Measurements from ENCODE around the gene NAMPT. TPM values are rescaled to one million over a fixed set of nuclear protein-coding genes. Genes with fewer than 3 reads are reported as not detected.
A peak's percentile ranks its signal among the peaks of the same experiment; 100 is the strongest.
"Not testable (repeated sequence)": the region's sequence is repeated elsewhere in the genome, so short reads cannot be mapped to it uniquely, and the experiment has no call there.

NAMPT gene
- total RNA-seq, result 1,000 to 10,000 TPM; 1,116 to 1,426 (median 1,121) TPM

- Mint-ChIP-seq H3K9me3 (no peaks in the 10 kb centered on the region), H3K4me1 (ENCODE audit: low read depth) (peaks cover 34% of the 10 kb centered on the region), H3K36me3 (ENCODE audit: insufficient read depth) (peaks cover 34% of the 10 kb centered on the region), H3K27me3 (ENCODE audit: low read depth) (no peaks in the 10 kb centered on the region), H3K4me3 (peak within 1 kb of the TSS; percentile 96)
- DNase-seq (no peak), ATAC-seq (no peak)
Measured at GRCh38 chr7:106284714-106285050, at the start of gene NAMPT. Gene NAMPT, minus strand, starts transcription at chr7:106284983. Its CDS starts 99 bp downstream, at chr7:106284884.

- DNase-seq (no peak), ATAC-seq (no peak)
- Mint-ChIP-seq H3K4me3 (no peak overlapping the region), H3K9me3 (no peaks in the 10 kb centered on the region), H3K27me3 (ENCODE audit: low read depth) (peaks cover 7% of the 10 kb centered on the region), H3K4me1 (ENCODE audit: low read depth) (peaks cover 14% of the 10 kb centered on the region), H3K36me3 (ENCODE audit: insufficient read depth) (no peaks in the 10 kb centered on the region)
Measured at GRCh38 chr7:106332201-106332600, 47.4 kb upstream of the NAMPT start.

DNA sequence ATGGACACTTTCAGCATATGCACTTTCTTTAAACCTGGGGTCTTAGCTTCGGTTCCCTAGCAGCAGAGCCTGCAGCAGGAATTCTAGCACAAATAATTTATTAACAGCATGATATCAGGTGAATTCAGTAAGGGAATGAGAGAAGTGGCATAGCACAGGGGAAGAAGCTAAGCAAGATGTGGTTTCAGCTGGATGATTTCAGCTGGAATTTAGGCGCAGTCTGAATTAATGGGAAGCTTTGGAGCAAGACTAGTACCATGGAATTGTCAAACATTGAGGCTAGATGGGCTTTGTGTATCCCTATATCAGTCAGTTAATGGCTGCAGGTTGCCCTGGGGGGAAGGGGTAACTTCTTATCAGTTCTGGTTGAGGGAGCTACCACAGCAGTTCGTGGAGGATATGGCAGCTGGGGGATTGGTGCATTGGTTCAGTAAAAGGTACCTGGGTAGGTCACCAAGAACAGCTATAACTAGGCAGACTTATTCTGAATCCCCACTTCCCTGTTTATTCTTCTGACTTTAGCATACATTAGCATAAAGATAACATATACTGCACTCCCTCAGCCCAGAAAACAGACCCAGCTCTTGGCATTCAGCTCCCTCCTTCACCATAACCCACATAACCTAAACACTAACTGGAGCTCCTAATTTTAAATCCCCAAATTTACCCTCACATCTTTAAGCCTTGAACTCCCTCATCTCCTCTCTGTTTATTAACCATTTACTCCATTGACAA, 46.8 kb upstream of the NAMPT start:
- H3K4me3 Mint-ChIP-seq, result no peak overlapping the region
- no peaks in the 10 kb centered on the region for H3K36me3 Mint-ChIP-seq (ENCODE audit: insufficient read depth)
- ATAC-seq, result no peak
- H3K4me1 Mint-ChIP-seq (ENCODE audit: low read depth), result peaks cover 14% of the 10 kb centered on the region
- peaks cover 4% of the 10 kb centered on the region for H3K27me3 Mint-ChIP-seq (ENCODE audit: low read depth)
- no peak for DNase-seq
- H3K9me3 Mint-ChIP-seq, result no peaks in the 10 kb centered on the region

GRCh38 chr7:106329971-106330733, 45.4 kb upstream of the NAMPT start:
- Mint-ChIP-seq H3K27me3 (ENCODE audit: low read depth) (peaks cover 4% of the 10 kb centered on the region), H3K9me3 (no peaks in the 10 kb centered on the region), H3K4me1 (ENCODE audit: low read depth) (peaks cover 14% of the 10 kb centered on the region), H3K4me3 (peak overlapping the region; percentile 4), H3K36me3 (ENCODE audit: insufficient read depth) (no peaks in the 10 kb centered on the region)
- DNase-seq, result no peak
- ATAC-seq, result peak; percentile 75 to 77

DNA sequence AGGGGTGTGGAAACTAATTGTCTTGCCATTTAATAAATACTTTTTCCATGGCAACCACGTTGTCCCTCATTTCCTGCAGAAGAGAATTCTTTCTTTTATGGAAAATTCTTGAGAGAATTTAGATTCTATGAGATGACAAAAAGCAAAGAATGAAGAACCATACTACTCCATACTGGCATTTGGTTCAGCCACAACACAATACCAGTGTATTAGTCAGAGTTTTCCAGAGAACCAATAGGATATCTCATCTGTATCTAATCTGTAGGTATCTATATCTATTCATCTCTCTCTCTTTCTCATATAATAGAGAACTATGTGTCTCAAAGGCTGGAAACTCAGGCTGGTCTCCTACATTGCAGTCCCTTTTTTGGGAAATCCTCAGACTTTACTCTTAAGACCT, 44.6 kb upstream of the NAMPT start:
- Mint-ChIP-seq H3K9me3 (no peaks in the 10 kb centered on the region), H3K4me1 (ENCODE audit: low read depth) (peaks cover 14% of the 10 kb centered on the region), H3K27me3 (ENCODE audit: low read depth) (peaks cover 4% of the 10 kb centered on the region), H3K36me3 (ENCODE audit: insufficient read depth) (no peaks in the 10 kb centered on the region), H3K4me3 (no peak overlapping the region)
- ATAC-seq, result peak in 1 of 2 donors; percentile 58
- DNase-seq, result no peak

DNA sequence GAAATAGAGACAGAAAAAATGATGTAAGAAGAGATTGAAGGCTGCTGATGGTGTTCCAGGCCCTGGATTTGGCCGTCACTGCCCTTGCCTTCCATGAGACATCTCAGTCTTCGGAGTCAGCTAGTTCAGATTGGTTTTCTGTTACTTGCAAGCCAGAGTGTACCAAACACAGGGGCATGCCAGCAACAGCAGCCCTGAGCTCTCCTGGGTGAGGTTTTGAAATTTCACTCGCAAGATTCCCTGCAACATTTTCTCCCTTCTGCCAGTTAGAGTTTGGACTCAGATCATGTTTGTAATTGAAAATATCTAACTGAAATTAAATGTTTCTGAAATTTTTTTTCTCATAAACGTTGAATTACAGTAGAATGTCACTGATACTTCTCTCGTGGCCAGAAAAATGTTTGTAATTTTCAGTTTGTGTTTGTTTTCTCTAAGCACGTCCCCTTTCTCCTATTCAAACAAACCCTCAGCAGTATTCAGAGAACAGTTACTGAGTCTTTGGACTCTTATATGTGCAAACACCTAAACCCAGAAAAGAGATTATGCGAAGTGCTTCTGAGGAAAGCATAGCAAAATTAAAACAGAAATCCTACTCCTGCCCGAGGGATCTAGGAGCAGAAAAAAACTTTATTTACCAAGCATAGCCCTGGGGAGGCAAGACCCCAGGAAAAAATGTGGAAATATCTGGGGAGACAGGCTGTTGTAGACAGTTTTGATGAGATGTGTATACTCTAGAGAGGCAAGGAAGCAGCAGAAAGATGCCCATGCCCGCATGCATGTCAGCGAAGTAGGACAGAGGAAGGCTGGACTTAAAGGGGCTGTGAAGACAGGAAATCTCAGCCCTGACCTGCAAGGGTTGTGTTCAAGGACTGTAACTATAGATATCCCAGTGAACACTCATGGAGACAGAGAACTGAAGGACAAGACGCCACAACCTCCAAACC, 43.0 kb upstream of the NAMPT start:
- H3K9me3 Mint-ChIP-seq, result no peaks in the 10 kb centered on the region
- no peak for DNase-seq
- H3K4me1 Mint-ChIP-seq (ENCODE audit: low read depth), result peaks cover 14% of the 10 kb centered on the region

GRCh38 chr7:106326594-106327537, 42.1 kb upstream of the NAMPT start:
- Mint-ChIP-seq H3K4me1 (ENCODE audit: low read depth) (peaks cover 14% of the 10 kb centered on the region), H3K36me3 (ENCODE audit: insufficient read depth) (no peaks in the 10 kb centered on the region), H3K4me3 (no peak overlapping the region), H3K9me3 (no peaks in the 10 kb centered on the region), H3K27me3 (ENCODE audit: low read depth) (peaks cover 4% of the 10 kb centered on the region)
- ATAC-seq (no peak), DNase-seq (no peak)

More for the DNA sequence above, 43.0 kb upstream of the NAMPT start:
- peaks cover 3% of the 10 kb centered on the region for H3K27me3 Mint-ChIP-seq (ENCODE audit: low read depth)
- H3K36me3 Mint-ChIP-seq (ENCODE audit: insufficient read depth), result no peaks in the 10 kb centered on the region
- ATAC-seq, result no peak
- no peak overlapping the region for H3K4me3 Mint-ChIP-seq

- not testable (repeated sequence) for DNase-seq
Measured at GRCh38 chr7:106324509-106324908, 39.7 kb upstream of the NAMPT start.

GRCh38 chr7:106320254-106320770, 35.5 kb upstream of the NAMPT start:
- H3K9me3 Mint-ChIP-seq; ATAC-seq; H3K36me3 Mint-ChIP-seq (ENCODE audit: insufficient read depth); H3K4me3 Mint-ChIP-seq; DNase-seq; H3K4me1 Mint-ChIP-seq (ENCODE audit: low read depth): not testable (repeated sequence)
- peaks cover 15% of the 10 kb centered on the region for H3K27me3 Mint-ChIP-seq (ENCODE audit: low read depth)

More at GRCh38 chr7:106324509-106324908, 39.7 kb upstream of the NAMPT start:
- peaks cover 10% of the 10 kb centered on the region for H3K27me3 Mint-ChIP-seq (ENCODE audit: low read depth)
- not testable (repeated sequence) for ATAC-seq; H3K4me1 Mint-ChIP-seq (ENCODE audit: low read depth); H3K4me3 Mint-ChIP-seq; H3K36me3 Mint-ChIP-seq (ENCODE audit: insufficient read depth); H3K9me3 Mint-ChIP-seq

GRCh38 chr7:106318482-106318881, 33.7 kb upstream of the NAMPT start:
- ATAC-seq (no peak), DNase-seq (no peak)
- peaks cover 9% of the 10 kb centered on the region for H3K4me1 Mint-ChIP-seq (ENCODE audit: low read depth)
- no peaks in the 10 kb centered on the region for H3K9me3 Mint-ChIP-seq
- H3K27me3 Mint-ChIP-seq (ENCODE audit: low read depth), result peaks cover 17% of the 10 kb centered on the region
- H3K36me3 Mint-ChIP-seq (ENCODE audit: insufficient read depth), result no peaks in the 10 kb centered on the region
- no peak overlapping the region for H3K4me3 Mint-ChIP-seq

- DNase-seq (no peak), ATAC-seq (no peak)
- H3K27me3 Mint-ChIP-seq (ENCODE audit: low read depth), result peaks cover 17% of the 10 kb centered on the region
- no peaks in the 10 kb centered on the region for H3K9me3 Mint-ChIP-seq
- H3K36me3 Mint-ChIP-seq (ENCODE audit: insufficient read depth), result no peaks in the 10 kb centered on the region
- H3K4me3 Mint-ChIP-seq, result no peak overlapping the region
- peaks cover 12% of the 10 kb centered on the region for H3K4me1 Mint-ChIP-seq (ENCODE audit: low read depth)
Measured at GRCh38 chr7:106317971-106318370, 33.2 kb upstream of the NAMPT start.

DNA sequence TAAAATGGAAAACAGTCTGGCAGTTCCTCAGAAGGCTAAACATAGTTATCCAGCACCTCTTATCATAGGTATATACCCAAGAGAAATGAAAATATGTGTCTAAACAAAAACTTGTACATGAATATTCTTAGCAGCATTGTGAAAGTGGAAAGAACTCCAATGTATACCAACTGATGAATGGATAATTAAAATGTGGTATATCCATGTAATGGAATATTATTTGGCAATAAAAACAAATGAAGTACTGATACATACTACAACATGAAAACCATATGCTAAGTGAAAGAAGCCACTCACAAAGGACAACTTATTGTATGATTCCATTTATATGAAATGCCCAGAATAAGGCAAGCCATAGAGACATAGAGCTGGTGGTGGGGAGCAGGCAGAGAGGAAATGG, 32.2 kb upstream of the NAMPT start:
- H3K4me3 Mint-ChIP-seq, result no peak overlapping the region
- DNase-seq (no peak), ATAC-seq (no peak)
- H3K4me1 Mint-ChIP-seq (ENCODE audit: low read depth), result peaks cover 15% of the 10 kb centered on the region
- H3K36me3 Mint-ChIP-seq (ENCODE audit: insufficient read depth), result no peaks in the 10 kb centered on the region
- peaks cover 15% of the 10 kb centered on the region for H3K27me3 Mint-ChIP-seq (ENCODE audit: low read depth)
- no peaks in the 10 kb centered on the region for H3K9me3 Mint-ChIP-seq

GRCh38 chr7:106314875-106315274, 30.1 kb upstream of the NAMPT start:
- Mint-ChIP-seq H3K36me3 (ENCODE audit: insufficient read depth) (no peaks in the 10 kb centered on the region), H3K4me1 (ENCODE audit: low read depth) (peaks cover 15% of the 10 kb centered on the region), H3K4me3 (no peak overlapping the region), H3K9me3 (no peaks in the 10 kb centered on the region), H3K27me3 (ENCODE audit: low read depth) (peaks cover 7% of the 10 kb centered on the region)
- ATAC-seq, result no peak
- no peak for DNase-seq
